GM12878 (cell line): ENCODE data around the gene RPRML. TPM values are rescaled to one million over a fixed set of nuclear protein-coding genes. Genes with fewer than 3 reads are reported as not detected.

Experiments
- ATAC-seq: fragments of 200-7000 bp; cut with Tn5 transposase; 3 replicates; pipeline ENCODE4 v1.9.1; 2020; ENCODE audit warnings: mild to moderate bottlenecking, moderate library complexity
- BruUV-seq: library from RNA; stranded (reverse); fragments of 400-500 nt; replicated peaks from 2 replicates; lab custom pipeline; 2021; lab: Mats Ljungman, UMichigan
- CTCF ChIA-PET: fragments of 300-600 bp; sonication (Branson Sonifier 250); formaldehyde crosslinking; extraction: SDS; loops from one replicate; lab custom pipeline; 2021; ENCODE audit warnings: inconsistent platforms; lab: Yijun Ruan, JAX
- POLR2A ChIA-PET: fragments of 350-600 bp; formaldehyde crosslinking; extraction: SDS; loops from one replicate; lab custom pipeline; 2021; ENCODE audit warnings: inconsistent platforms; lab: Charles Lee
- RAD21 ChIA-PET: fragments of 300-600 bp; sonication (Branson Sonifier 250); formaldehyde crosslinking; loops from one replicate; lab custom pipeline; 2023; ENCODE audit warnings: antibody characterized with exemption; ENCODE audit not compliant: unreplicated experiment; lab: Charles Lee
- SMC1A ChIA-PET: fragments of 300-600 bp; sonication (Branson Sonifier 250); formaldehyde crosslinking; loops from one replicate; lab custom pipeline; 2023; ENCODE audit not compliant: unreplicated experiment, uncharacterized antibody; lab: Charles Lee
- DNase-seq: peaks from one replicate; pipeline ENCODE4 v3.0.0-alpha.2; 2011; ENCODE audit warnings: low read depth, low spot score
- FAIRE-seq: peaks from 3 replicates; lab custom pipeline; 2011; peaks lifted over from hg19 to GRCh38; lab: Jason Lieb, UNC
- H2AFZ ChIP-seq: 2 replicates; pipeline ENCODE4 v1.6.0; 2011; ENCODE audit warnings: low read depth, low read length, control low read depth; ENCODE audit not compliant: control insufficient read depth
- H3K27ac ChIP-seq: 2 replicates; pipeline ENCODE4 v1.5.1; 2011; ENCODE audit warnings: control low read depth; ENCODE audit not compliant: control insufficient read depth, insufficient read depth
- H3K27me3 ChIP-seq, 2 experiments: replicated peaks in 1 of 2; 2 replicates each; pipeline versions ENCODE4 v1.6.0 to v1.6.1; 2011; ENCODE audit warnings: low read length in 1 of 2; ENCODE audit not compliant: control insufficient read depth in 2 of 2, insufficient read depth in 2 of 2
- H3K36me3 ChIP-seq, 2 experiments: 2 replicates each; pipeline ENCODE4 v1.5.1; 2011; ENCODE audit warnings: low read length in 1 of 2; ENCODE audit not compliant: control insufficient read depth in 2 of 2, insufficient read depth in 2 of 2
- H3K4me1 ChIP-seq: 2 replicates; pipeline ENCODE4 v1.6.1; 2011; ENCODE audit warnings: mild to moderate bottlenecking, low read length, moderate library complexity, mixed read lengths; ENCODE audit not compliant: control insufficient read depth, insufficient read depth
- H3K4me2 ChIP-seq: 2 replicates; pipeline ENCODE4 v1.6.0; 2011; ENCODE audit warnings: control low read depth; ENCODE audit not compliant: control insufficient read depth, insufficient read depth
- H3K4me3 ChIP-seq: fragments of 200-600 bp; sonication (generic); 2 replicates; pipeline ENCODE4 v1.5.1; 2016
- H3K79me2 ChIP-seq: 2 replicates; pipeline ENCODE4 v1.6.0; 2011; ENCODE audit warnings: low read length; ENCODE audit not compliant: control insufficient read depth, insufficient read depth
- H3K9ac ChIP-seq: 2 replicates; pipeline ENCODE4 v1.8.0; 2011; ENCODE audit warnings: low read length, control low read depth, mixed read lengths; ENCODE audit not compliant: control insufficient read depth, insufficient read depth
- H3K9me3 ChIP-seq: replicated peaks from 3 replicates; pipeline ENCODE4 v1.5.1; 2011; ENCODE audit warnings: mild to moderate bottlenecking, low read length; ENCODE audit not compliant: control insufficient read depth, insufficient read depth
- H4K20me1 ChIP-seq: 2 replicates; pipeline ENCODE4 v1.6.0; 2011; ENCODE audit not compliant: control insufficient read depth, insufficient read depth
- CBFB ChIP-seq: IDR thresholded peaks from 2 replicates; pipeline ENCODE4 v1.6.1; 2016; ENCODE audit warnings: antibody characterized with exemption, low read depth
- EED ChIP-seq: sonication (generic); IDR thresholded peaks from 2 replicates; pipeline ENCODE4 v1.6.1; 2016; ENCODE audit warnings: antibody characterized with exemption, low read depth
- EGR1 ChIP-seq, 2 experiments: IDR thresholded peaks; 1 replicate in 1 of 2; 2 replicates in 1 of 2; pipeline ENCODE4 v1.6.1; 2011 to 2012; ENCODE audit warnings: low read depth in 2 of 2, low read length in 2 of 2, borderline replicate concordance in 1 of 2, mild to moderate bottlenecking in 1 of 2, moderate library complexity in 1 of 2
- ELK1 ChIP-seq: IDR thresholded peaks from 2 replicates; pipeline ENCODE4 v1.6.1; 2012; ENCODE audit warnings: low read depth, low read length, improper control_type of control experiment
- HDGF ChIP-seq: fragments of 450-650 bp; IDR thresholded peaks from 2 replicates; pipeline ENCODE4 v1.6.1; 2016; ENCODE audit warnings: antibody characterized with exemption
- MEF2B ChIP-seq: fragments of 450-650 bp; IDR thresholded peaks from 2 replicates; pipeline ENCODE4 v1.6.1; 2018; ENCODE audit warnings: mild to moderate bottlenecking, moderate library complexity; ENCODE audit not compliant: partially characterized antibody, poor library complexity, severe bottlenecking
- MYB ChIP-seq: fragments of 150-350 bp; IDR thresholded peaks from 2 replicates; pipeline ENCODE4 v1.6.1; 2014; ENCODE audit warnings: mild to moderate bottlenecking, low read depth, low read length, borderline replicate concordance
- NKRF ChIP-seq: fragments of 450-650 bp; conservative IDR thresholded peaks from 2 replicates; pipeline ENCODE4 v1.6.1; 2017; ENCODE audit warnings: mild to moderate bottlenecking, moderate library complexity
- PAX8 ChIP-seq: fragments of 450-650 bp; IDR thresholded peaks from 2 replicates; pipeline ENCODE4 v1.6.1; 2017; ENCODE audit warnings: mild to moderate bottlenecking, moderate library complexity
- RELA ChIP-seq: fragments of 450-650 bp; IDR thresholded peaks from 2 replicates; pipeline ENCODE4 v1.8.0; 2014; ENCODE audit warnings: borderline replicate concordance; ENCODE audit not compliant: partially characterized antibody
- SIN3A ChIP-seq: IDR thresholded peaks from 2 replicates; pipeline ENCODE4 v1.6.1; 2012; ENCODE audit warnings: low read depth, low read length, improper control_type of control experiment
- ZBTB4 ChIP-seq: fragments of 450-650 bp; formaldehyde crosslinking; IDR thresholded peaks from 2 replicates; pipeline ENCODE4 v1.4.0; 2022; ENCODE audit warnings: mild to moderate bottlenecking, moderate library complexity
- ZNF592 ChIP-seq: fragments of 450-650 bp; IDR thresholded peaks from 2 replicates; pipeline ENCODE4 v1.6.1; 2017; ENCODE audit warnings: mild to moderate bottlenecking, moderate library complexity
- WGBS: methylation state at CpG from one replicate; pipeline ENCODE4 v1.1.6; 2016; ENCODE audit warnings: low lambda C conversion rate; ENCODE audit not compliant: insufficient replicate concordance, insufficient coverage; ENCODE audit errors: missing lambda C conversion rate; 5-methylcytosine and 5-hydroxymethylcytosine counted together
- in situ Hi-C: fragments of 300-500 bp; cut with MboI; formaldehyde crosslinking; loops from 9 replicates; pipeline ENCODE4 v1.14.3; 2018; ENCODE audit warnings: mixed read lengths
- intact Hi-C: fragments of 100-400 bp; cut with micrococcal nuclease; formaldehyde crosslinking; loops from one replicate; pipeline ENCODE4 v1.14.2; 2022; ENCODE audit not compliant: unreplicated experiment
- polyA plus RNA-seq, 11 experiments: library from polyadenylated mRNA; depleted of rRNA in 4 of 11; unstranded in 6 of 11; stranded (reverse) in 5 of 11; fragments of >200 nt; fragmentation: Nextera tagmentation in 4 of 11; fragmentation: Illumina TruSeq in 1 of 11; extraction: Ambion mirVana in 4 of 11; extraction: Trizol in 1 of 11; gene quantifications; 1 replicate in 1 of 11; 2 replicates in 10 of 11; pipeline versions ENCODE4 v1.2.1 to v1.2.3, GENCODE V29; 2011 to 2016; ENCODE audit warnings: inconsistent platforms in 2 of 11, missing spikeins in 2 of 11, low read depth in 1 of 11
- total RNA-seq, 4 experiments: library from RNA; depleted of rRNA in 3 of 4; stranded (reverse); fragments of >200 nt in 3 of 4; fragmentation: Illumina TruSeq in 1 of 4; extraction: Trizol in 1 of 4; gene quantifications; 2 replicates each; pipeline versions ENCODE4 v1.2.1 to v1.2.3, GENCODE V29; 2013 to 2021

RPRML gene
- total and polyA plus RNA-seq, 10 of the 15 experiments (the other 5 are each of a cell fraction or from before 2014, with no cell fraction given) = not detected

GRCh38 chr17:46976626-46977270, 2.3 kb downstream of the RPRML start:
- Histone ChIP-seq H3K27ac (no peak overlapping the region), H3K4me3 (no peak overlapping the region), H4K20me1 (no peaks in the 10 kb centered on the region), H3K4me2 (no peak overlapping the region), H3K27me3 (peaks cover 5 to 23% of the 10 kb centered on the region in 2 experiments), H3K79me2 (no peaks in the 10 kb centered on the region), H3K9me3 (no peaks in the 10 kb centered on the region), H3K9ac (no peak overlapping the region), H2AFZ (no peak overlapping the region), H3K36me3 (no peaks in the 10 kb centered on the region), H3K4me1 (no peaks in the 10 kb centered on the region)
- FAIRE-seq (no peak), ATAC-seq (no peak), DNase-seq (no peak)
- ChIA-PET POLR2A (no interaction called here), RAD21 (no interaction called here), SMC1A (no interaction called here), CTCF (no interaction called here)
- in situ Hi-C loops = no loop called here
- BruUV-seq = no TSS peak
- 59% methylated on average over 14 of the region's 14 CpGs for WGBS
- intact Hi-C loops = no loop called here
- TF ChIP-seq MEF2B = no peak
- TF ChIP-seq EED = no peak
- TF ChIP-seq MYB = no peak
- TF ChIP-seq HDGF = no peak
- no peak for TF ChIP-seq CBFB
- no peak for TF ChIP-seq ELK1
- TF ChIP-seq RELA = no peak
- TF ChIP-seq SIN3A = no peak
- TF ChIP-seq ZBTB4 (CRISPR knock-in tag) = no peak
- TF ChIP-seq EGR1 (IDR thresholded peaks at IDR 0.05; ENCODE audit: borderline replicate concordance in 1 of 2, low read depth in 2 of 2, low read length in 2 of 2) = no peak
- TF ChIP-seq NKRF = no peak
- TF ChIP-seq PAX8 = no peak
- no peak for TF ChIP-seq ZNF592
